Activated naive CD8-positive, alpha-beta T cell treated with anti-CD3 and anti-CD28 coated beads, Interleukin-2, amount 50 U/mL, for 24 hours (primary cell): Measurements from ENCODE around the gene PITPNM3.

Experiments
- ATAC-seq: fragments of 150-1000 bp; cut with Tn5 transposase; one replicate; pipeline ENCODE4 v1.10.0; 2021
- DNase-seq: peaks from one replicate; pipeline ENCODE4 v3.0.0; 2021
- H3K27ac Mint-ChIP-seq: one replicate; pipeline ENCODE4 v1.8.0; 2021; ENCODE audit warnings: mild to moderate bottlenecking, mixed read lengths
- H3K27me3 Mint-ChIP-seq: one replicate; pipeline ENCODE4 v1.8.0; 2021; ENCODE audit warnings: mixed read lengths
- H3K36me3 Mint-ChIP-seq: one replicate; pipeline ENCODE4 v1.8.0; 2021; ENCODE audit warnings: low read depth, mixed read lengths
- H3K4me1 Mint-ChIP-seq: one replicate; pipeline ENCODE4 v1.8.0; 2021; ENCODE audit warnings: mixed read lengths
- H3K4me3 Mint-ChIP-seq: one replicate; pipeline ENCODE4 v1.8.0; 2021; ENCODE audit warnings: mild to moderate bottlenecking, moderate library complexity, mixed read lengths
- H3K9me3 Mint-ChIP-seq: one replicate; pipeline ENCODE4 v1.8.0; 2021; ENCODE audit warnings: mixed read lengths

The PITPNM3 gene

GRCh38 chr17:6457688-6458459 lies 98.5 kb downstream of the PITPNM3 start:
- Mint-ChIP-seq H3K4me1 (peaks cover 20% of the 10 kb centered on the region), H3K9me3 (no peaks in the 10 kb centered on the region), H3K4me3 (no peak overlapping the region), H3K27ac (no peak overlapping the region), H3K27me3 (peaks cover 9% of the 10 kb centered on the region), H3K36me3 (no peaks in the 10 kb centered on the region)
- ATAC-seq, result no peak
- no peak for DNase-seq

- no peaks in the 10 kb centered on the region for H3K36me3 Mint-ChIP-seq
- H3K9me3 Mint-ChIP-seq, result no peaks in the 10 kb centered on the region
- no peak overlapping the region for H3K27ac Mint-ChIP-seq
- no peak for ATAC-seq
- DNase-seq, result no peak
- H3K27me3 Mint-ChIP-seq, result peaks cover 6% of the 10 kb centered on the region
- H3K4me1 Mint-ChIP-seq, result peaks cover 16% of the 10 kb centered on the region
- H3K4me3 Mint-ChIP-seq, result no peak overlapping the region
Measured at GRCh38 chr17:6456914-6457687, 99.3 kb downstream of the PITPNM3 start.

GRCh38 chr17:6456321-6456720 lies 100.0 kb downstream of the PITPNM3 start:
- DNase-seq (no peak), ATAC-seq (no peak)
- H3K27me3 Mint-ChIP-seq, result peaks cover 6% of the 10 kb centered on the region
- H3K27ac Mint-ChIP-seq, result no peak overlapping the region
- no peaks in the 10 kb centered on the region for H3K9me3 Mint-ChIP-seq
- H3K36me3 Mint-ChIP-seq, result no peaks in the 10 kb centered on the region
- peaks cover 9% of the 10 kb centered on the region for H3K4me1 Mint-ChIP-seq
- H3K4me3 Mint-ChIP-seq, result no peak overlapping the region

- DNase-seq, result peak; percentile 29
- Mint-ChIP-seq H3K27ac (no peak overlapping the region), H3K4me1 (peaks cover 7% of the 10 kb centered on the region)
Measured at GRCh38 chr17:6455321-6455705, 101.0 kb downstream of the PITPNM3 start.

GRCh38 chr17:6454495-6455320 lies 101.6 kb downstream of the PITPNM3 start:
- DNase-seq (no peak), ATAC-seq (peak; percentile 18)
- peaks cover 6% of the 10 kb centered on the region for H3K27me3 Mint-ChIP-seq
- H3K9me3 Mint-ChIP-seq, result no peaks in the 10 kb centered on the region
- no peak overlapping the region for H3K27ac Mint-ChIP-seq
- H3K4me3 Mint-ChIP-seq, result no peak overlapping the region
- H3K36me3 Mint-ChIP-seq, result no peaks in the 10 kb centered on the region
- peaks cover 6% of the 10 kb centered on the region for H3K4me1 Mint-ChIP-seq

More at GRCh38 chr17:6455321-6455705, 101.0 kb downstream of the PITPNM3 start:
- Mint-ChIP-seq H3K4me3 (no peak overlapping the region), H3K9me3 (no peaks in the 10 kb centered on the region), H3K36me3 (no peaks in the 10 kb centered on the region), H3K27me3 (peaks cover 6% of the 10 kb centered on the region)
- ATAC-seq, result no peak

GRCh38 chr17:6453279-6454024 lies 102.9 kb downstream of the PITPNM3 start:
- no peak for ATAC-seq
- H3K4me3 Mint-ChIP-seq, result no peak overlapping the region
- H3K27me3 Mint-ChIP-seq, result peaks cover 8% of the 10 kb centered on the region
- H3K4me1 Mint-ChIP-seq, result peaks cover 6% of the 10 kb centered on the region
- no peaks in the 10 kb centered on the region for H3K36me3 Mint-ChIP-seq
- H3K9me3 Mint-ChIP-seq, result no peaks in the 10 kb centered on the region
- H3K27ac Mint-ChIP-seq, result no peak overlapping the region
- no peak for DNase-seq

- H3K4me3 Mint-ChIP-seq, result no peak overlapping the region
- no peaks in the 10 kb centered on the region for H3K9me3 Mint-ChIP-seq
- no peak overlapping the region for H3K27ac Mint-ChIP-seq
- H3K4me1 Mint-ChIP-seq, result peaks cover 6% of the 10 kb centered on the region
- H3K36me3 Mint-ChIP-seq, result no peaks in the 10 kb centered on the region
- DNase-seq, result no peak
- ATAC-seq, result no peak
- H3K27me3 Mint-ChIP-seq, result peaks cover 8% of the 10 kb centered on the region
Measured at GRCh38 chr17:6452471-6453266, 103.7 kb downstream of the PITPNM3 start.

- no peaks in the 10 kb centered on the region for H3K9me3 Mint-ChIP-seq
- H3K36me3 Mint-ChIP-seq, result no peaks in the 10 kb centered on the region
- H3K27ac Mint-ChIP-seq, result no peak overlapping the region
- DNase-seq (no peak), ATAC-seq (no peak)
- H3K4me3 Mint-ChIP-seq, result no peak overlapping the region
- H3K27me3 Mint-ChIP-seq, result peaks cover 6% of the 10 kb centered on the region
- H3K4me1 Mint-ChIP-seq, result peaks cover 4% of the 10 kb centered on the region
Measured at GRCh38 chr17:6450926-6451832, 105.2 kb downstream of the PITPNM3 start.

- DNase-seq (no peak), ATAC-seq (no peak)
- H3K36me3 Mint-ChIP-seq, result no peaks in the 10 kb centered on the region
- H3K27ac Mint-ChIP-seq, result no peak overlapping the region
- H3K9me3 Mint-ChIP-seq, result no peaks in the 10 kb centered on the region
- H3K27me3 Mint-ChIP-seq, result peaks cover 10% of the 10 kb centered on the region
- peaks cover 7% of the 10 kb centered on the region for H3K4me1 Mint-ChIP-seq
- H3K4me3 Mint-ChIP-seq, result no peak overlapping the region
Measured at GRCh38 chr17:6449307-6449706, 107.0 kb downstream of the PITPNM3 start.

GRCh38 chr17:6448473-6448872 lies 107.9 kb downstream of the PITPNM3 start:
- H3K4me3 Mint-ChIP-seq, result no peak overlapping the region
- no peaks in the 10 kb centered on the region for H3K9me3 Mint-ChIP-seq
- H3K4me1 Mint-ChIP-seq, result peaks cover 12% of the 10 kb centered on the region
- ATAC-seq (no peak), DNase-seq (no peak)
- H3K27ac Mint-ChIP-seq, result no peak overlapping the region
- H3K36me3 Mint-ChIP-seq, result no peaks in the 10 kb centered on the region
- H3K27me3 Mint-ChIP-seq, result peaks cover 12% of the 10 kb centered on the region

GRCh38 chr17:6446516-6447100 lies 109.7 kb downstream of the PITPNM3 start:
- Mint-ChIP-seq H3K27ac (no peak overlapping the region), H3K36me3 (no peaks in the 10 kb centered on the region), H3K27me3 (peaks cover 8% of the 10 kb centered on the region), H3K4me1 (peaks cover 15% of the 10 kb centered on the region), H3K4me3 (no peak overlapping the region), H3K9me3 (no peaks in the 10 kb centered on the region)
- ATAC-seq (no peak), DNase-seq (no peak)

GRCh38 chr17:6444571-6445335 lies 111.6 kb downstream of the PITPNM3 start:
- Mint-ChIP-seq H3K4me3 (peak overlapping the region; percentile 83), H3K9me3 (no peaks in the 10 kb centered on the region), H3K27ac (peak overlapping the region; percentile 82), H3K27me3 (peaks cover 8% of the 10 kb centered on the region), H3K4me1 (peaks cover 11% of the 10 kb centered on the region), H3K36me3 (no peaks in the 10 kb centered on the region)
- DNase-seq (no peak), ATAC-seq (no peak)
